Vagina (tissue), 2 donors: ENCODE data around the gene MFSD6. TPM values are rescaled to one million over a fixed set of nuclear protein-coding genes. Genes with fewer than 3 reads are reported as not detected.

Source experiments
- DNase-seq, 2 donors: peaks; one replicate each; pipeline ENCODE4 v3.0.0-alpha.2; 2017; ENCODE audit errors: extremely low spot score in 2 of 2
- H3K27ac ChIP-seq: fragments of 200-600 bp; sonication (generic); one replicate; pipeline ENCODE4 v1.5.1; 2019
- H3K27me3 ChIP-seq: fragments of 200-600 bp; sonication (generic); one replicate; pipeline ENCODE4 v1.5.1; 2019
- H3K36me3 ChIP-seq, 2 donors: fragments of 200-600 bp; sonication (generic); one replicate each; pipeline ENCODE4 v1.5.1; 2017 to 2019
- H3K4me1 ChIP-seq: fragments of 200-600 bp; sonication (generic); one replicate; pipeline ENCODE4 v1.5.1; 2019
- H3K4me3 ChIP-seq, 2 donors: fragments of 200-600 bp; sonication (generic); 1 replicate in 1 of 2; 2 replicates in 1 of 2; pipeline ENCODE4 v1.5.1; 2016 to 2019
- H3K9me3 ChIP-seq: fragments of 200-600 bp; sonication (generic); one replicate; pipeline ENCODE4 v1.5.1; 2019
- CTCF ChIP-seq, 3 experiments: fragments of 450-650 bp in 2 of 3; fragments of 200-600 bp in 1 of 3; sonication (generic) in 1 of 3; IDR thresholded peaks; one replicate each; pipeline ENCODE4 v1.5.1; 2017 to 2019; ENCODE audit warnings: antibody characterized with exemption in 3 of 3, mild to moderate bottlenecking in 2 of 3, moderate library complexity in 2 of 3
- POLR2A ChIP-seq, 2 donors: fragments of 450-650 bp; IDR thresholded peaks; one replicate each; pipeline ENCODE4 v1.6.1; 2017; ENCODE audit warnings: antibody characterized with exemption in 2 of 2, mild to moderate bottlenecking in 2 of 2, moderate library complexity in 2 of 2
- POLR2AphosphoS5 ChIP-seq, 2 donors: sonication (generic); formaldehyde crosslinking; IDR thresholded peaks; one replicate each; pipeline ENCODE4 v1.9.0; 2017; ENCODE audit warnings: antibody characterized with exemption in 2 of 2, mild to moderate bottlenecking in 2 of 2, low read depth in 1 of 2; ENCODE audit not compliant: insufficient read depth in 1 of 2
- intact Hi-C: fragments of 100-400 bp; cut with DNase I; formaldehyde crosslinking; loops from one replicate; pipeline ENCODE4 v1.15.1; 2023
- total RNA-seq: library from RNA; depleted of rRNA; stranded (reverse); fragments of >200 nt; gene quantifications from one replicate; pipeline ENCODE4 v1.2.3, GENCODE V29; 2016

MFSD6 gene
- total RNA-seq, 1 donor from 2014 or later, result 84.7 TPM

- Histone ChIP-seq H3K4me1 (peaks cover 22% of the 10 kb centered on the region), H3K36me3 (peaks cover 0 to 24% of the 10 kb centered on the region in 2 donors), H3K27me3 (no peaks in the 10 kb centered on the region), H3K9me3 (no peaks in the 10 kb centered on the region), H3K27ac (no peak overlapping the region), H3K4me3 (no peak overlapping the region)
- no peak for DNase-seq
- no peak for TF ChIP-seq POLR2AphosphoS5 (IDR thresholded peaks at IDR 0.05; ENCODE audit: insufficient read depth in 1 of 2, low read depth in 1 of 2)
- TF ChIP-seq CTCF (IDR thresholded peaks at IDR 0.05), result no peak
- no peak for TF ChIP-seq POLR2A (IDR thresholded peaks at IDR 0.05)
- intact Hi-C loops, result no loop called here
These were observed 27.0 kb downstream of the MFSD6 start for GRCh38 chr2:190435031-190435670.

GRCh38 chr2:190436557-190436956, 28.4 kb downstream of the MFSD6 start:
- Histone ChIP-seq H3K9me3 (no peaks in the 10 kb centered on the region), H3K4me1 (peaks cover 33% of the 10 kb centered on the region), H3K27me3 (no peaks in the 10 kb centered on the region), H3K36me3 (peaks cover 0 to 24% of the 10 kb centered on the region in 2 donors), H3K4me3 (no peak overlapping the region), H3K27ac (no peak overlapping the region)
- no peak for TF ChIP-seq POLR2A (IDR thresholded peaks at IDR 0.05)
- no peak for TF ChIP-seq CTCF (IDR thresholded peaks at IDR 0.05)
- no peak for TF ChIP-seq POLR2AphosphoS5 (IDR thresholded peaks at IDR 0.05; ENCODE audit: insufficient read depth in 1 of 2, low read depth in 1 of 2)
- DNase-seq, result no peak
- intact Hi-C loops, result no loop called here

GRCh38 chr2:190440113-190440512, 32.0 kb downstream of the MFSD6 start:
- H3K27ac ChIP-seq, result no peak overlapping the region
- DNase-seq, result no peak
- H3K4me1 ChIP-seq, result peaks cover 31% of the 10 kb centered on the region
- H3K27me3 ChIP-seq, result no peaks in the 10 kb centered on the region
- no peaks in the 10 kb centered on the region for H3K9me3 ChIP-seq
- no peak overlapping the region for H3K4me3 ChIP-seq
- TF ChIP-seq POLR2A (IDR thresholded peaks at IDR 0.05) (no peak), CTCF (IDR thresholded peaks at IDR 0.05) (no peak), POLR2AphosphoS5 (IDR thresholded peaks at IDR 0.05; ENCODE audit: insufficient read depth in 1 of 2, low read depth in 1 of 2) (no peak)
- H3K36me3 ChIP-seq, result peaks cover 0 to 24% of the 10 kb centered on the region in 2 donors
- intact Hi-C loops, result no loop called here

GRCh38 chr2:190441564-190441963, 33.4 kb downstream of the MFSD6 start:
- Histone ChIP-seq H3K27me3 (no peaks in the 10 kb centered on the region), H3K4me1 (peaks cover 45% of the 10 kb centered on the region), H3K9me3 (no peaks in the 10 kb centered on the region), H3K27ac (no peak overlapping the region), H3K36me3 (peaks cover 0 to 17% of the 10 kb centered on the region in 2 donors), H3K4me3 (no peak overlapping the region)
- intact Hi-C loops, result no loop called here
- DNase-seq, result no peak
- TF ChIP-seq POLR2A (IDR thresholded peaks at IDR 0.05) (no peak), POLR2AphosphoS5 (IDR thresholded peaks at IDR 0.05; ENCODE audit: insufficient read depth in 1 of 2, low read depth in 1 of 2) (no peak), CTCF (IDR thresholded peaks at IDR 0.05) (no peak)

GRCh38 chr2:190443055-190443454, 34.9 kb downstream of the MFSD6 start:
- Histone ChIP-seq H3K4me1 (peaks cover 51% of the 10 kb centered on the region), H3K36me3 (peaks cover 0 to 4% of the 10 kb centered on the region in 2 donors), H3K9me3 (no peaks in the 10 kb centered on the region), H3K4me3 (no peak overlapping the region), H3K27ac (no peak overlapping the region), H3K27me3 (no peaks in the 10 kb centered on the region)
- intact Hi-C loops, result no loop called here
- no peak for DNase-seq
- TF ChIP-seq POLR2AphosphoS5 (IDR thresholded peaks at IDR 0.05; ENCODE audit: insufficient read depth in 1 of 2, low read depth in 1 of 2) (no peak), CTCF (IDR thresholded peaks at IDR 0.05) (no peak), POLR2A (IDR thresholded peaks at IDR 0.05) (no peak)
